ENCODE results near the gene PATJ.

PATJ gene

DNA sequence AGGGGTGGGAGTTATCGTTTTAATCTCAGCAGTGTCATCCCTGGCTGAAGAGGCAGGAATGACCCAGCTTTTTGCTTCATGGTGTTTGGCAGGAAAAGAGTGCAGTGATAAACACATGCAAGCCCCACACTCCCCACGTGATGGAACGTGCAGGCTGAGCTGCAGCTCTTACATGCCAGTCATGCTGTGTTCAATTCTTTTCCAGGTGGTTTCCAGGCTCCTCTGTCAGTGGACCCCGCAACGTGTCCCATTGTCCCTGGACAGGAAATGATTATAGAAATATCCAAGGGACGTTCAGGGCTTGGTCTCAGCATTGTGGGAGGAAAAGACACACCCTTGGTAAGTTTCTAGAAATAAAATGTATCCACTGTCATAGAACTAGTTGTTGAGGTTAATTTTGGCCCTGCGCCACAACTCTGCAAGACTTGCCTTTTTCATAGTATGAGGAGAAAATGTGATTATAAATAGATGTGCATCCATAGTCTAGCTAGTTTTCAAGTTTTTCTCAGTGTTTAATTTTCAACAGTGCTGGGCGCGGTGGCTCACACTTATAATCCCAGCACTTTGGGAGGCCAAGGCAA is 342.1 kb downstream of the PATJ start:
- no peak overlapping the region for H3K4ac ChIP-seq (ENCODE audit: low read depth, low read length)
- no peak overlapping the region for H3K27ac ChIP-seq (ENCODE audit: low read depth, low read length)
- H3K79me1 ChIP-seq (ENCODE audit: low read length): peaks cover 2% of the 10 kb centered on the region
- H4K12ac ChIP-seq (ENCODE audit: low read depth, low read length): no peak overlapping the region
- peak overlapping the region; percentile 9 for H3K9ac ChIP-seq (ENCODE audit: low read length)
- DNase-seq: no peak
- H3K9me3 ChIP-seq (ENCODE audit: insufficient read depth, low read depth, low read length): no peaks in the 10 kb centered on the region
- H3K18ac ChIP-seq (ENCODE audit: low read length): no peak overlapping the region
- no peak overlapping the region for H2AFZ ChIP-seq (ENCODE audit: insufficient read depth, low read length, poor library complexity)
- H2BK12ac ChIP-seq (ENCODE audit: low read length): no peak overlapping the region
- no peak overlapping the region for H3K4me2 ChIP-seq (ENCODE audit: low read length)
- H3K23ac ChIP-seq (ENCODE audit: low read length): no peak overlapping the region
- no peak overlapping the region for H4K8ac ChIP-seq (ENCODE audit: low read depth, low read length)
- H3K79me2 ChIP-seq (ENCODE audit: control insufficient read depth, insufficient read depth, low read length, poor library complexity): no peaks in the 10 kb centered on the region
- H2AK5ac ChIP-seq (ENCODE audit: low read length): no peak overlapping the region
- no peak overlapping the region for H3K4me3 ChIP-seq (ENCODE audit: low read depth, low read length)
- no peak overlapping the region for H4K91ac ChIP-seq (ENCODE audit: low read depth, low read length)
- H3K14ac ChIP-seq (ENCODE audit: low read length): no peak overlapping the region
- no CpG with 5 or more reads among the region's 9 CpGs for WGBS (ENCODE audit: extremely low coverage, insufficient coverage, insufficient read length)
- H2BK120ac ChIP-seq (ENCODE audit: insufficient read depth, low read length, poor library complexity): no peak overlapping the region
- peaks cover 10 to 11% of the 10 kb centered on the region in 2 experiments for H3K36me3 ChIP-seq (ENCODE audit: control insufficient read depth in 1 of 2, insufficient read depth in 2 of 2, low read length in 2 of 2)
- no peak overlapping the region for H2BK5ac ChIP-seq (ENCODE audit: low read depth, low read length, poor library complexity)
- H3K4me1 ChIP-seq (ENCODE audit: control insufficient read depth in 1 of 2, insufficient read depth in 2 of 2, low read length in 2 of 2): no peaks in the 10 kb centered on the region
- H3K27me3 ChIP-seq (ENCODE audit: insufficient read depth, low read length): no peaks in the 10 kb centered on the region

DNA sequence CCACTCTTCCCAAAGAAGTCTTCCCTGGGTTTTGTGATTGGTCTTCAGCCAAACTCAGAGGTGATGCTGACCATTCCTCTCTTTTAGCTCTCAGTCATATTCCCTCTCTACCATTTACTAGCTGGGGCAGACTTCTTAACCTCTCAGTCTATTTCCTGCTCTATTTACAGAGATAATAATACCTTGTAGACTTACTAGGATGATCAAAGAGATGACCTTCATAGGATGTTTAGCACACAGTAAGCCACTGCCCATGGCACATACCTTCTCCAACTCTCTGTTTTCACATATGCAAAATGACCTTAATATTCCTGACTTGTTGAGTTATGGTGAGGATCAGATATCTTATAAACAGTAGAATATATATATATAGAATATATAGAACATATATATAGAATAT is 346.2 kb downstream of the PATJ start:
- H4K12ac ChIP-seq (ENCODE audit: low read depth, low read length): no peak overlapping the region
- H4K8ac ChIP-seq (ENCODE audit: low read depth, low read length): no peak overlapping the region
- peak overlapping the region; percentile 1 for H3K27ac ChIP-seq (ENCODE audit: low read depth, low read length)
- H4K91ac ChIP-seq (ENCODE audit: low read depth, low read length): no peak overlapping the region
- H2BK120ac ChIP-seq (ENCODE audit: insufficient read depth, low read length, poor library complexity): no peak overlapping the region
- no peak overlapping the region for H3K4ac ChIP-seq (ENCODE audit: low read depth, low read length)
- H3K14ac ChIP-seq (ENCODE audit: low read length): no peak overlapping the region
- no peak for DNase-seq
- no peak overlapping the region for H3K4me2 ChIP-seq (ENCODE audit: low read length)
- H2BK12ac ChIP-seq (ENCODE audit: low read length): no peak overlapping the region
- H2AK5ac ChIP-seq (ENCODE audit: low read length): no peak overlapping the region
- H3K4me1 ChIP-seq (ENCODE audit: control insufficient read depth in 1 of 2, insufficient read depth in 2 of 2, low read length in 2 of 2): peaks cover 0 to 2% of the 10 kb centered on the region in 2 experiments
- no peak overlapping the region for H3K23ac ChIP-seq (ENCODE audit: low read length)
- H3K18ac ChIP-seq (ENCODE audit: low read length): no peak overlapping the region
- no peak overlapping the region for H3K4me3 ChIP-seq (ENCODE audit: low read depth, low read length)
- H3K9ac ChIP-seq (ENCODE audit: low read length): no peak overlapping the region
- H3K79me1 ChIP-seq (ENCODE audit: low read length): peaks cover 2% of the 10 kb centered on the region
- no peaks in the 10 kb centered on the region for H3K79me2 ChIP-seq (ENCODE audit: control insufficient read depth, insufficient read depth, low read length, poor library complexity)
- no peak overlapping the region for H2AFZ ChIP-seq (ENCODE audit: insufficient read depth, low read length, poor library complexity)
- H2BK5ac ChIP-seq (ENCODE audit: low read depth, low read length, poor library complexity): no peak overlapping the region
- no peaks in the 10 kb centered on the region for H3K9me3 ChIP-seq (ENCODE audit: insufficient read depth, low read depth, low read length)
- no peaks in the 10 kb centered on the region for H3K27me3 ChIP-seq (ENCODE audit: insufficient read depth, low read length)
- peaks cover 10 to 11% of the 10 kb centered on the region in 2 experiments for H3K36me3 ChIP-seq (ENCODE audit: control insufficient read depth in 1 of 2, insufficient read depth in 2 of 2, low read length in 2 of 2)

DNA sequence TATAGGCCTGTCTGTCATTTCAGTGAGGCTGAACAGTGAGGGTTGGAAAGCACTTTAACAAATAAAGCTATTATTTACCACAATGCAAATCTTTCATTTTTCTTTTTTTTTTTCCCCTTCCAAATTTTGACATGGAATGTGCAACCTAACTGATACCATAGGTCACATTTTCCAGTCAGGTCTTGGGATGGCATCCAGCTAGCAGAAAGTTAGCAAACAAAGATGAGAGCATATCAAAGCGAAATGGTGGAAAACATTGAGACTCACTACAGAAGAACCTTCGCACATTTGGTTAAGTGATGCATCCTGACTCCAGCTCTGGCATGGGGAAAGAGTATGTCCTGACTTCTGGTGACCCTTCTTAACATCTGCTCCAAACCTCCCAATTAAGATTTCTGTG is 347.3 kb downstream of the PATJ start:
- Histone ChIP-seq H3K14ac (ENCODE audit: low read length) (no peak overlapping the region), H3K9ac (ENCODE audit: low read length) (no peak overlapping the region), H3K4ac (ENCODE audit: low read depth, low read length) (no peak overlapping the region), H2BK120ac (ENCODE audit: insufficient read depth, low read length, poor library complexity) (no peak overlapping the region), H4K12ac (ENCODE audit: low read depth, low read length) (no peak overlapping the region), H3K9me3 (ENCODE audit: insufficient read depth, low read depth, low read length) (no peaks in the 10 kb centered on the region), H3K18ac (ENCODE audit: low read length) (no peak overlapping the region), H3K4me2 (ENCODE audit: low read length) (no peak overlapping the region), H3K27ac (ENCODE audit: low read depth, low read length) (peak overlapping the region; percentile 50), H2BK12ac (ENCODE audit: low read length) (no peak overlapping the region), H4K8ac (ENCODE audit: low read depth, low read length) (no peak overlapping the region), H3K27me3 (ENCODE audit: insufficient read depth, low read length) (no peaks in the 10 kb centered on the region), H2BK5ac (ENCODE audit: low read depth, low read length, poor library complexity) (peak overlapping the region; percentile 64), H2AFZ (ENCODE audit: insufficient read depth, low read length, poor library complexity) (no peak overlapping the region), H3K79me1 (ENCODE audit: low read length) (peaks cover 2% of the 10 kb centered on the region), H3K36me3 (ENCODE audit: control insufficient read depth in 1 of 2, insufficient read depth in 2 of 2, low read length in 2 of 2) (peaks cover 7 to 8% of the 10 kb centered on the region in 2 experiments), H2AK5ac (ENCODE audit: low read length) (no peak overlapping the region), H3K4me3 (ENCODE audit: low read depth, low read length) (no peak overlapping the region), H3K23ac (ENCODE audit: low read length) (no peak overlapping the region), H3K4me1 (ENCODE audit: control insufficient read depth in 1 of 2, insufficient read depth in 2 of 2, low read length in 2 of 2) (peaks cover 0 to 2% of the 10 kb centered on the region in 2 experiments), H4K91ac (ENCODE audit: low read depth, low read length) (no peak overlapping the region), H3K79me2 (ENCODE audit: control insufficient read depth, insufficient read depth, low read length, poor library complexity) (no peaks in the 10 kb centered on the region)
- WGBS (ENCODE audit: extremely low coverage, insufficient coverage, insufficient read length): no CpG with 5 or more reads among the region's 2 CpGs
- DNase-seq: no peak

DNA sequence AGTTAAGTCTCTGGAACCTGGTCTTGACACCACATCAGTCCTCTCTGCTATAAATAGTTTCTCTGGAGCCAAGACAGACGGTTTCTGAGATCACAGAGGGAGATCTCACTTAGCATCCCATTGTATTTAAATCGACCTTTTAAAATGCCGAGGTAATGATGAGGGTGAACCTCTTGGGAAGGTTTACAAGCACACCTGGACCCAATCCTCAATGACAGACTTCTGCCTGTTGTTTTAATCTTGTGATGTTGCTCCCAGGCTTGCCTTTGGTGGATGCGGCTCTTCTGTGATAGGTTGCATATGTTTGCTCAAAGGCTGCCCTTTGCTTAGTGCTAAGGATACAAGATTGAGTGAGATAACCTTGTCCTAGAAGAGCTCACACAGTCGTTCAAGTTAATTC is 347.7 kb downstream of the PATJ start:
- Histone ChIP-seq H2AK5ac (ENCODE audit: low read length) (no peak overlapping the region), H3K4me3 (ENCODE audit: low read depth, low read length) (no peak overlapping the region), H4K12ac (ENCODE audit: low read depth, low read length) (no peak overlapping the region), H4K91ac (ENCODE audit: low read depth, low read length) (no peak overlapping the region), H3K36me3 (ENCODE audit: control insufficient read depth in 1 of 2, insufficient read depth in 2 of 2, low read length in 2 of 2) (peaks cover 7 to 8% of the 10 kb centered on the region in 2 experiments), H3K27me3 (ENCODE audit: insufficient read depth, low read length) (no peaks in the 10 kb centered on the region), H3K79me2 (ENCODE audit: control insufficient read depth, insufficient read depth, low read length, poor library complexity) (no peaks in the 10 kb centered on the region), H2BK5ac (ENCODE audit: low read depth, low read length, poor library complexity) (no peak overlapping the region), H3K14ac (ENCODE audit: low read length) (no peak overlapping the region), H3K4me1 (ENCODE audit: control insufficient read depth in 1 of 2, insufficient read depth in 2 of 2, low read length in 2 of 2) (peaks cover 0 to 2% of the 10 kb centered on the region in 2 experiments), H3K18ac (ENCODE audit: low read length) (no peak overlapping the region), H3K27ac (ENCODE audit: low read depth, low read length) (peak overlapping the region; percentile 50), H2BK120ac (ENCODE audit: insufficient read depth, low read length, poor library complexity) (no peak overlapping the region), H4K8ac (ENCODE audit: low read depth, low read length) (no peak overlapping the region), H3K4me2 (ENCODE audit: low read length) (no peak overlapping the region), H3K23ac (ENCODE audit: low read length) (no peak overlapping the region), H2AFZ (ENCODE audit: insufficient read depth, low read length, poor library complexity) (no peak overlapping the region), H3K79me1 (ENCODE audit: low read length) (peaks cover 2% of the 10 kb centered on the region), H3K9me3 (ENCODE audit: insufficient read depth, low read depth, low read length) (no peaks in the 10 kb centered on the region), H2BK12ac (ENCODE audit: low read length) (no peak overlapping the region), H3K9ac (ENCODE audit: low read length) (no peak overlapping the region), H3K4ac (ENCODE audit: low read depth, low read length) (no peak overlapping the region)
- WGBS (ENCODE audit: extremely low coverage, insufficient coverage, insufficient read length): no CpG with 5 or more reads among the region's 5 CpGs
- DNase-seq: no peak

Data from trophoblast cell (in vitro differentiated cells and primary cell).